ENCODE data around the gene CRB1. TPM values are rescaled to one million over a fixed set of nuclear protein-coding genes. Genes with fewer than 3 reads are reported as not detected.
A peak's percentile ranks its signal among the peaks of the same experiment; 100 is the strongest.

CRB1 gene
- total RNA-seq, 2 donors from 2014 or later, result not detected

DNA sequence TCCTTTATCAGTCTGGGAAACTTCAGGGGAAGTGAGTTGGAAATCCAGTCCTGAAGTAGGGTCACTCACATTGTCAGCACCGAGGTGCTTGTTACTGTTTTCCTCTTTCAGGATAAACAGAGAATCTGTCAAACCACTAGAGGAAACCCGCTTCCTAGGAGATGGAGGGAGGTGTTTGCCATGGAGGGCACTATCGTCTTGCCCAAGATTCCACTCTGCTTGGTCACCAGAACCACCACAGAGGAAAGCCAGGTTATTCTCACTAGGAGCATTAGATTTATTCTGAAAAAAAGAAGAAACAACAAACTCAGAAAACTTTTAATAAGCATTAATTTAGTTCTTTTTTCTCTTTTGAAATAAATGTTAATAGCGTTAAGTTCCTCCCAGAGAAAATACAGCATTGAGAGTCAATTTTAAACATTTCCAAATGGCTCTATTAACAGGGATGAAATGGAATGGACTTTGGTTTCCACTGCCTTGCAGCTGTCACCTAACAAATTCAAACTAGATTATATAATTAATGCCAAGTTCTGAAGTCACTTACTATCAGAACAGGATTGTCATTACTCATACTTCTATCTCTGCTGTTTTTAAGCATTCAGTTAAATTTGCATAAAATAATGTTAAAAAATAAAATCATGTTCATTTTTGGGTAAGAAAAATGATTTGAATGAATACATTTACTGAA is 242.8 kb downstream of the CRB1 start:
- no peak overlapping the region for H3K27ac ChIP-seq (ENCODE audit: low read depth, low read length)
- TF ChIP-seq, protein P1, sequence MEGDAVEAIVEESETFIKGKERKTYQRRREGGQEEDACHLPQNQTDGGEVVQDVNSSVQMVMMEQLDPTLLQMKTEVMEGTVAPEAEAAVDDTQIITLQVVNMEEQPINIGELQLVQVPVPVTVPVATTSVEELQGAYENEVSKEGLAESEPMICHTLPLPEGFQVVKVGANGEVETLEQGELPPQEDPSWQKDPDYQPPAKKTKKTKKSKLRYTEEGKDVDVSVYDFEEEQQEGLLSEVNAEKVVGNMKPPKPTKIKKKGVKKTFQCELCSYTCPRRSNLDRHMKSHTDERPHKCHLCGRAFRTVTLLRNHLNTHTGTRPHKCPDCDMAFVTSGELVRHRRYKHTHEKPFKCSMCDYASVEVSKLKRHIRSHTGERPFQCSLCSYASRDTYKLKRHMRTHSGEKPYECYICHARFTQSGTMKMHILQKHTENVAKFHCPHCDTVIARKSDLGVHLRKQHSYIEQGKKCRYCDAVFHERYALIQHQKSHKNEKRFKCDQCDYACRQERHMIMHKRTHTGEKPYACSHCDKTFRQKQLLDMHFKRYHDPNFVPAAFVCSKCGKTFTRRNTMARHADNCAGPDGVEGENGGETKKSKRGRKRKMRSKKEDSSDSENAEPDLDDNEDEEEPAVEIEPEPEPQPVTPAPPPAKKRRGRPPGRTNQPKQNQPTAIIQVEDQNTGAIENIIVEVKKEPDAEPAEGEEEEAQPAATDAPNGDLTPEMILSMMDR (conservative IDR thresholded peaks at IDR 0.05), result no peak
- H3K4me1 ChIP-seq (ENCODE audit: control insufficient read depth, insufficient read depth, low read length), result no peaks in the 10 kb centered on the region
- no peak for DNase-seq
- H3K27me3 Mint-ChIP-seq (ENCODE audit: insufficient read depth), result no peaks in the 10 kb centered on the region
- H3K27ac Mint-ChIP-seq, result no peak overlapping the region
- no peak overlapping the region for H3K4me3 ChIP-seq (ENCODE audit: low read length)
- peaks cover 9% of the 10 kb centered on the region for H3K36me3 ChIP-seq (ENCODE audit: control insufficient read depth, insufficient read depth, low read length)
- H3K9me3 Mint-ChIP-seq, result no peaks in the 10 kb centered on the region
- no peaks in the 10 kb centered on the region for H3K9me3 ChIP-seq (ENCODE audit: control insufficient read depth, low read length)
- H3K9ac ChIP-seq (ENCODE audit: extremely low read depth, low read length, poor library complexity, severe bottlenecking), result no peak overlapping the region
- no peak overlapping the region for H3K4me3 Mint-ChIP-seq
- 87% methylated on average over 4 of the region's 4 CpGs; no CpG with 5 or more reads in 1 of the 2 experiments for WGBS, 2 experiments (ENCODE audit: insufficient coverage in 1 of 2, insufficient read length in 1 of 2)
- H3K36me3 Mint-ChIP-seq (ENCODE audit: low read depth), result peaks cover 3% of the 10 kb centered on the region
- no peaks in the 10 kb centered on the region for H3K27me3 ChIP-seq (ENCODE audit: control insufficient read depth, insufficient read depth, low read length, poor library complexity, severe bottlenecking)
- H3K4me1 Mint-ChIP-seq, result no peaks in the 10 kb centered on the region

DNA sequence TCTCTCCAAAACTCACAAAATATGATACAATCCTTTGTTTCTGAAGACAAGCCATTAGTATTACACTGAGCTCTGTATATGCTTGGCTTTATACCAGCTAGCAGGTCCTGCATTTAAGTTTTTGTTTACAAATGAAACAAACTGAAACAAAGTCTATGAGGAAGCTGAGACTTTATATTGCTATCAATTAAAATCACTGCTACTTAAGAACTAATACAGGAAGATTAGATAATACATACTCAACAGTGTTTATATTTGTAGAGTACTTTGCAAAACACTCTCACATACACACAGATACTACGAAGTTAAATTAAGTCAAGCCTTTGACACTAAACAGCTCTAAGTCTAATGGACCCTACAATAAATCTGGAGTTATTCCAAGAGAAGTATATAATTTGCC is 247.4 kb downstream of the CRB1 start:
- Mint-ChIP-seq H3K9me3 (no peaks in the 10 kb centered on the region), H3K27me3 (ENCODE audit: insufficient read depth) (no peaks in the 10 kb centered on the region), H3K27ac (no peak overlapping the region), H3K4me1 (peaks cover 2% of the 10 kb centered on the region), H3K36me3 (ENCODE audit: low read depth) (peaks cover 3% of the 10 kb centered on the region), H3K4me3 (no peak overlapping the region)
- Histone ChIP-seq H3K9me3 (ENCODE audit: control insufficient read depth, low read length) (no peaks in the 10 kb centered on the region), H3K4me1 (ENCODE audit: control insufficient read depth, insufficient read depth, low read length) (no peaks in the 10 kb centered on the region), H3K9ac (ENCODE audit: extremely low read depth, low read length, poor library complexity, severe bottlenecking) (no peak overlapping the region), H3K27me3 (ENCODE audit: control insufficient read depth, insufficient read depth, low read length, poor library complexity, severe bottlenecking) (no peaks in the 10 kb centered on the region), H3K36me3 (ENCODE audit: control insufficient read depth, insufficient read depth, low read length) (peaks cover 2% of the 10 kb centered on the region), H3K27ac (ENCODE audit: low read depth, low read length) (no peak overlapping the region), H3K4me3 (ENCODE audit: low read length) (no peak overlapping the region)
- TF ChIP-seq, protein P1 (conservative IDR thresholded peaks at IDR 0.05), result no peak
- no peak for DNase-seq
- WGBS, 2 experiments (ENCODE audit: insufficient coverage in 1 of 2, insufficient read length in 1 of 2), result 93% methylated on average over 1 of the region's 1 CpG; no CpG with 5 or more reads in 1 of the 2 experiments

DNA sequence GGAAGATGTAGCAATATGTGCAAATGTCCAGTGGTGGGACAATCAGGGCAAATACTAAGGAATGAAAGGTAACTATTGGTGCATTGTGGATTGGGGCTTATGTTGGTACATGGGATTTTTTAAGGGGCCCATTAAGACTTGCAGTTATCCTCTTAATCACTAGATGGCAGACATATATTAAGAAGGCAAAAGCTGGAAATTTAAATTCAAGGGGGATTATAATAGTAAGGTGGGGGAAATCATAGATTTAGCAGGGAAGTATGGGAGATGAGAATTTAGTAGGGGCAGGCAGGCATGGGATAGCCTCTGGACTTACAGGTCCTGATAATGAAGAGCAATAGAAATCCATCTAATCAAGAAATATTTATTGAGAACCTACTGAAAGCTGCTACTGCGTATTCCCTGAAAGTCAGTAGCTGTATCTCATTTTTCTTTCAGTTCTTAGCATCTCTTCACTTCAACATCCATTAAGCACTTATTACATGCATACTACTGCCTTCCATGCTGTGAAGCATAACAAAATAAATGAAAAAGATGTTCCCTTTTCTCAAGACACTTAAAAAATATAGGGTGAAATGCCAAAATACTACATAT is 251.8 kb downstream of the CRB1 start:
- Histone ChIP-seq H3K9ac (ENCODE audit: extremely low read depth, low read length, poor library complexity, severe bottlenecking) (no peak overlapping the region), H3K9me3 (ENCODE audit: control insufficient read depth, low read length) (no peaks in the 10 kb centered on the region), H3K27me3 (ENCODE audit: control insufficient read depth, insufficient read depth, low read length, poor library complexity, severe bottlenecking) (no peaks in the 10 kb centered on the region), H3K27ac (ENCODE audit: low read depth, low read length) (no peak overlapping the region), H3K36me3 (ENCODE audit: control insufficient read depth, insufficient read depth, low read length) (no peaks in the 10 kb centered on the region), H3K4me1 (ENCODE audit: control insufficient read depth, insufficient read depth, low read length) (no peaks in the 10 kb centered on the region), H3K4me3 (ENCODE audit: low read length) (no peak overlapping the region)
- H3K27ac Mint-ChIP-seq, result no peak overlapping the region
- peaks cover 14% of the 10 kb centered on the region for H3K4me1 Mint-ChIP-seq
- no peaks in the 10 kb centered on the region for H3K27me3 Mint-ChIP-seq (ENCODE audit: insufficient read depth)
- no peak for DNase-seq
- no peaks in the 10 kb centered on the region for H3K36me3 Mint-ChIP-seq (ENCODE audit: low read depth)
- TF ChIP-seq, protein P1 (conservative IDR thresholded peaks at IDR 0.05), result peak; percentile 69
- no peaks in the 10 kb centered on the region for H3K9me3 Mint-ChIP-seq
- 96 to 100% methylated on average over 1 of the region's 1 CpG for WGBS, 2 experiments (ENCODE audit: insufficient coverage in 1 of 2, insufficient read length in 1 of 2)
- H3K4me3 Mint-ChIP-seq, result no peak overlapping the region
